DND-41 (cell line): ENCODE data around the gene ONECUT1.

ENCODE experiments used
- ATAC-seq: fragments of 200-7000 bp; cut with Tn5 transposase; 3 replicates; pipeline ENCODE4 v1.9.1; 2021; ENCODE audit warnings: low read depth; ENCODE audit not compliant: insufficient read depth
- DNase-seq: peaks from one replicate; pipeline ENCODE4 v3.0.0-alpha.2; 2020
- H2AFZ ChIP-seq: 2 replicates; pipeline ENCODE4 v1.6.0; 2012; ENCODE audit warnings: low read depth, low read length
- H3K27ac ChIP-seq: 2 replicates; pipeline ENCODE4 v1.5.1; 2012; ENCODE audit warnings: low read length, inconsistent platforms
- H3K27me3 ChIP-seq: fragments of 200-600 bp; sonication (generic); 2 replicates; pipeline ENCODE4 v1.6.0; 2012; ENCODE audit warnings: low read length, mild to moderate bottlenecking, inconsistent platforms; ENCODE audit not compliant: insufficient read depth, poor library complexity
- H3K36me3 ChIP-seq: 2 replicates; pipeline ENCODE4 v1.5.1; 2012; ENCODE audit warnings: low read length, inconsistent platforms; ENCODE audit not compliant: insufficient read depth
- H3K4me1 ChIP-seq: 2 replicates; pipeline ENCODE4 v1.5.1; 2012; ENCODE audit warnings: mild to moderate bottlenecking, low read length; ENCODE audit not compliant: insufficient read depth
- H3K4me2 ChIP-seq: 2 replicates; pipeline ENCODE4 v1.6.0; 2012; ENCODE audit warnings: mild to moderate bottlenecking, moderate library complexity, low read length, inconsistent platforms; ENCODE audit not compliant: insufficient read depth
- H3K4me3 ChIP-seq, 2 experiments: fragments of 200-600 bp in 1 of 2; shearing (Covaris generic) in 1 of 2; 2 replicates each; pipeline ENCODE4 v1.5.1; 2012 to 2016; ENCODE audit warnings: inconsistent platforms in 2 of 2, low read length in 2 of 2, mild to moderate bottlenecking in 2 of 2, low read depth in 1 of 2, moderate library complexity in 1 of 2
- H3K79me2 ChIP-seq: 2 replicates; pipeline ENCODE4 v1.6.0; 2012; ENCODE audit warnings: low read length, inconsistent platforms; ENCODE audit not compliant: insufficient read depth
- H3K9ac ChIP-seq: 2 replicates; pipeline ENCODE4 v1.6.0; 2012; ENCODE audit warnings: low read depth, mild to moderate bottlenecking, inconsistent platforms, low read length, moderate library complexity
- H3K9me3 ChIP-seq: 2 replicates; pipeline ENCODE4 v1.5.1; 2012; ENCODE audit warnings: low read length, moderate library complexity, mild to moderate bottlenecking, inconsistent platforms; ENCODE audit not compliant: insufficient read depth, severe bottlenecking
- H4K20me1 ChIP-seq: 2 replicates; pipeline ENCODE4 v1.6.0; 2012; ENCODE audit warnings: low read length; ENCODE audit not compliant: insufficient read depth
- EZH2 ChIP-seq: IDR thresholded peaks from 3 replicates; pipeline ENCODE4 v1.6.1; 2012; ENCODE audit warnings: borderline replicate concordance, low read depth, mild to moderate bottlenecking, moderate library complexity, low read length, inconsistent platforms; ENCODE audit not compliant: severe bottlenecking
- TF ChIP-seq, protein P1 (sequence below): IDR thresholded peaks from 2 replicates; pipeline ENCODE4 v1.5.1; 2012; ENCODE audit warnings: borderline replicate concordance, low read length, moderate library complexity, mild to moderate bottlenecking; ENCODE audit not compliant: poor library complexity, severe bottlenecking; ENCODE audit errors: extremely low read depth

ONECUT1 gene

DNA sequence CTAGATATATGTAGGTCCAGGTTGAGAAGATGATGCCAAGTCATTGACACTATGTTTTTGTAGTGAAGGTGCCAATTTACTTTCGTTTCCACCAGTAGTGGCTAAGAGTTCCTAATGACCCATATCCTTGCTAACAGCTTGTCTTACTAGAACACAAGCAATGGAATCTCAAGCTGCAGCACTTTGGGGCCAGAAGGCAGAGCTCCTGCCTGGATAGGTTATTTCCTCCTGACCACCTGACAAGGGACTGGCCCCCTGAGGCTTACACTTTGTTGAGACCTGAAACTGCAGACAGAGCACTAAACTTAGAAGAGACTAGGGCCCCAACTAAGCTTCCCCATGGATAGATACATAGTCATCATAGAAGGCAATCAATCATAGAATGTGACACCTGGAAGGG, 11.7 kb downstream of the ONECUT1 start:
- H3K4me2 ChIP-seq, result no peak overlapping the region
- no peaks in the 10 kb centered on the region for H3K9me3 ChIP-seq
- H3K4me1 ChIP-seq, result no peaks in the 10 kb centered on the region
- H3K36me3 ChIP-seq, result no peaks in the 10 kb centered on the region
- H3K79me2 ChIP-seq, result no peaks in the 10 kb centered on the region
- no peak overlapping the region for H3K9ac ChIP-seq
- no peaks in the 10 kb centered on the region for H4K20me1 ChIP-seq
- H3K27me3 ChIP-seq, result no peaks in the 10 kb centered on the region
- no peak overlapping the region for H3K4me3 ChIP-seq
- no peak overlapping the region for H2AFZ ChIP-seq
- no peak for ATAC-seq
- DNase-seq, result no peak
- H3K27ac ChIP-seq, result no peak overlapping the region
- TF ChIP-seq, protein P1, sequence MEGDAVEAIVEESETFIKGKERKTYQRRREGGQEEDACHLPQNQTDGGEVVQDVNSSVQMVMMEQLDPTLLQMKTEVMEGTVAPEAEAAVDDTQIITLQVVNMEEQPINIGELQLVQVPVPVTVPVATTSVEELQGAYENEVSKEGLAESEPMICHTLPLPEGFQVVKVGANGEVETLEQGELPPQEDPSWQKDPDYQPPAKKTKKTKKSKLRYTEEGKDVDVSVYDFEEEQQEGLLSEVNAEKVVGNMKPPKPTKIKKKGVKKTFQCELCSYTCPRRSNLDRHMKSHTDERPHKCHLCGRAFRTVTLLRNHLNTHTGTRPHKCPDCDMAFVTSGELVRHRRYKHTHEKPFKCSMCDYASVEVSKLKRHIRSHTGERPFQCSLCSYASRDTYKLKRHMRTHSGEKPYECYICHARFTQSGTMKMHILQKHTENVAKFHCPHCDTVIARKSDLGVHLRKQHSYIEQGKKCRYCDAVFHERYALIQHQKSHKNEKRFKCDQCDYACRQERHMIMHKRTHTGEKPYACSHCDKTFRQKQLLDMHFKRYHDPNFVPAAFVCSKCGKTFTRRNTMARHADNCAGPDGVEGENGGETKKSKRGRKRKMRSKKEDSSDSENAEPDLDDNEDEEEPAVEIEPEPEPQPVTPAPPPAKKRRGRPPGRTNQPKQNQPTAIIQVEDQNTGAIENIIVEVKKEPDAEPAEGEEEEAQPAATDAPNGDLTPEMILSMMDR, result no peak
- no peak for TF ChIP-seq EZH2

DNA sequence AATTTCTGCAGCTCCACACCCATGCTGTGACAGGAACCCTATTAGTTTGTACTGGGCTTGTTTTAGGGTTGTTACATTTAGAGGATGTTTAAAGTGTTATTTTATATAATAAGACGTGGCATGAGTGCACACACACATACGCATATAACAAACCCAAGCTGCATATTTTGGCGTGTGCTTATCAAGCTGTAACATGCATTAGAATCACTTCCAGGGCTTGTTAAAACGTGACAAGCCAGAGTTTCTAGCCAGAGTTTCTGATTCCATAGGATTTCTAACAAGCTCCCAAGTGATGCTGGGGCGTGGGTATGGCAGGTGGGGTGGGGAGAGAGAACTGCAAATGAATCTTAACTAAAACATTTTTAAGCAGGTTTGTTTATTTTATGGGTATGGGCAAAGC, 17.4 kb downstream of the ONECUT1 start:
- Histone ChIP-seq H2AFZ (no peak overlapping the region), H3K4me3 (no peak overlapping the region), H3K27me3 (no peaks in the 10 kb centered on the region), H3K9me3 (no peaks in the 10 kb centered on the region), H3K79me2 (no peaks in the 10 kb centered on the region), H3K9ac (no peak overlapping the region), H3K36me3 (no peaks in the 10 kb centered on the region), H3K4me2 (no peak overlapping the region), H4K20me1 (no peaks in the 10 kb centered on the region), H3K4me1 (no peaks in the 10 kb centered on the region), H3K27ac (no peak overlapping the region)
- ATAC-seq, result no peak
- no peak for TF ChIP-seq EZH2
- TF ChIP-seq, protein P1, result no peak
- no peak for DNase-seq

DNA sequence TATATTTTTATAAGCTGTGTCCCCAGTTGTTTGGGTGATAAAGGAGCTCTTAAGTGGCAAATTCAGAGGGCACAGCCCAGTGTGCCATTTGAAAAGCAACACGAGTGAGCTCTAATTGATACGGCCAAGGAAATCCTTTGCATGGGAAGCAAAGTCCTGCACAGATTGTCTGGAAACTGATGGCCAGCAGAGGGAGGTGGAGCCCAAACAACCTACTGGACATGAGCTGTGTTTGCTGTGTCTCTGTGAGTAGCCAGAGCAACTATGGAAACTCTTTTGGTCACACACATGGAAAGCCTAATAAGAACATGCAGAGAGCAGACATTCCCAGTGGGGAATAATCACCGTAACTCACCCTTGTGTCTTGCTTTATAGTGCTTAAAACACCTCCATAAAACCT, 24.4 kb downstream of the ONECUT1 start:
- Histone ChIP-seq H4K20me1 (no peaks in the 10 kb centered on the region), H3K27me3 (no peaks in the 10 kb centered on the region), H3K4me3 (no peak overlapping the region), H3K27ac (no peak overlapping the region), H3K4me2 (no peak overlapping the region), H3K9me3 (no peaks in the 10 kb centered on the region), H3K36me3 (no peaks in the 10 kb centered on the region), H2AFZ (no peak overlapping the region), H3K79me2 (no peaks in the 10 kb centered on the region), H3K4me1 (no peaks in the 10 kb centered on the region), H3K9ac (no peak overlapping the region)
- no peak for TF ChIP-seq EZH2
- TF ChIP-seq, protein P1, result no peak
- ATAC-seq (no peak), DNase-seq (no peak)

DNA sequence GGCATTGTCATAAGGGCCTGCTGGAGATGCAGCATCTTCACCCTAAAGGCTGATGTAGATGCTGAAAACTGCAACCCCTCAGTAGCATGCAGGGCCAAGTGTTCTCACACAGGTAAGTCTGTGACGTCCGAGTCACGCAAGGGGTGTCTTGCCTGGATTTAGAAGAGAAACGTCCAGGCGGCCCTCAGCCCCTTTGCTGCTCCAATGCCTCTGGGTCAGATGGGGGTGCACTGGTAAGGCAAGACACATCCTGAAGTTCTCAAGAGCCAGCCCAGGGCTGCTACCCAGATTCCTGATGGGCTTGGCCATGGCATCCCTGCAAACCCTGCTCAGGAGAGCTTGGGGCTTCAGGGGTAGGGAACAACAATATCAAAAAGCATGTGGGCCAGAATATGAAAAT, 25.4 kb downstream of the ONECUT1 start:
- H3K9me3 ChIP-seq, result no peaks in the 10 kb centered on the region
- no peak for ATAC-seq
- no peak overlapping the region for H3K4me2 ChIP-seq
- no peak overlapping the region for H3K9ac ChIP-seq
- no peak overlapping the region for H3K4me3 ChIP-seq
- H2AFZ ChIP-seq, result no peak overlapping the region
- no peak overlapping the region for H3K27ac ChIP-seq
- no peaks in the 10 kb centered on the region for H3K36me3 ChIP-seq
- H3K4me1 ChIP-seq, result no peaks in the 10 kb centered on the region
- no peaks in the 10 kb centered on the region for H3K27me3 ChIP-seq
- no peaks in the 10 kb centered on the region for H3K79me2 ChIP-seq
- TF ChIP-seq, protein P1, result no peak
- no peak for TF ChIP-seq EZH2
- H4K20me1 ChIP-seq, result no peaks in the 10 kb centered on the region
- no peak for DNase-seq
